Measurements from ENCODE around the gene ABCD1. TPM values are rescaled to one million over a fixed set of nuclear protein-coding genes. Genes with fewer than 3 reads are reported as not detected.
A peak's percentile ranks its signal among the peaks of the same experiment; 100 is the strongest.

The ABCD1 gene
- total and polyA plus RNA-seq, 12 donors: 9.3 to 24.2 (median 14.4) TPM

DNA sequence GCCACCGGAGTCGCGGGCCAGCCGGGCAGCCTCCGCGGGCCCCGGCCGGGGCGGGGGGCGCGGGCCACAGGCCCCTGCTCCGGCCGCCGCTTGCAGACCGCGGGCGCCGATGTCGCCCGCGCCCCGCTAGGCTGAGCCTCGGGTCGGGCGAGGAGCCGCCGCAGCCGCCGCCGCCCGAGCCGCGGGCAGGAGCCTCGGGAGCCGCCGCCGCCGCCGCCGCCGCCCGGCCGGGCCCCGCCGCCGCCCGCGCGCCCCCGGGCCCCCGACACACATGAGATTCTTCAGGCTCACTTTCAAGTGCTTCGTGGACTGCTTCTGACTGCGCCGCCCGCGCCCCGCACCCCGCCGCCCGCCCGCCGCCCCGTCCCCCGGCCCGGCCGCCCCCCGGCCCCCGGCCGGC, 36.6 kb upstream of the ABCD1 start:
- no peak overlapping the region for H3K27ac ChIP-seq
- no peaks in the 10 kb centered on the region for H3K9me3 ChIP-seq
- WGBS, 2 donors: 0% methylated on average over 36 of the region's 69 CpGs; no CpG with 5 or more reads in 1 of the 2 donors
- no peaks in the 10 kb centered on the region for H3K36me3 ChIP-seq
- peaks cover 0 to 23% (median 0%) of the 10 kb centered on the region in 9 donors for H3K4me1 ChIP-seq
- peaks cover 0 to 54% (median 0%) of the 10 kb centered on the region in 7 donors for H3K27me3 ChIP-seq
- no peak for DNase-seq
- no peak for ATAC-seq
- intact Hi-C loops (cut with DNase I): loop anchor here in 1 of 10 donors (1.0 kb wide), 1 partner anchor 37 kb away; no protein-coding TSS in a partner anchor
- TF ChIP-seq, protein P1, sequence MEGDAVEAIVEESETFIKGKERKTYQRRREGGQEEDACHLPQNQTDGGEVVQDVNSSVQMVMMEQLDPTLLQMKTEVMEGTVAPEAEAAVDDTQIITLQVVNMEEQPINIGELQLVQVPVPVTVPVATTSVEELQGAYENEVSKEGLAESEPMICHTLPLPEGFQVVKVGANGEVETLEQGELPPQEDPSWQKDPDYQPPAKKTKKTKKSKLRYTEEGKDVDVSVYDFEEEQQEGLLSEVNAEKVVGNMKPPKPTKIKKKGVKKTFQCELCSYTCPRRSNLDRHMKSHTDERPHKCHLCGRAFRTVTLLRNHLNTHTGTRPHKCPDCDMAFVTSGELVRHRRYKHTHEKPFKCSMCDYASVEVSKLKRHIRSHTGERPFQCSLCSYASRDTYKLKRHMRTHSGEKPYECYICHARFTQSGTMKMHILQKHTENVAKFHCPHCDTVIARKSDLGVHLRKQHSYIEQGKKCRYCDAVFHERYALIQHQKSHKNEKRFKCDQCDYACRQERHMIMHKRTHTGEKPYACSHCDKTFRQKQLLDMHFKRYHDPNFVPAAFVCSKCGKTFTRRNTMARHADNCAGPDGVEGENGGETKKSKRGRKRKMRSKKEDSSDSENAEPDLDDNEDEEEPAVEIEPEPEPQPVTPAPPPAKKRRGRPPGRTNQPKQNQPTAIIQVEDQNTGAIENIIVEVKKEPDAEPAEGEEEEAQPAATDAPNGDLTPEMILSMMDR (IDR thresholded peaks at IDR 0.05): no peak
- H3K4me3 ChIP-seq: no peak overlapping the region

DNA sequence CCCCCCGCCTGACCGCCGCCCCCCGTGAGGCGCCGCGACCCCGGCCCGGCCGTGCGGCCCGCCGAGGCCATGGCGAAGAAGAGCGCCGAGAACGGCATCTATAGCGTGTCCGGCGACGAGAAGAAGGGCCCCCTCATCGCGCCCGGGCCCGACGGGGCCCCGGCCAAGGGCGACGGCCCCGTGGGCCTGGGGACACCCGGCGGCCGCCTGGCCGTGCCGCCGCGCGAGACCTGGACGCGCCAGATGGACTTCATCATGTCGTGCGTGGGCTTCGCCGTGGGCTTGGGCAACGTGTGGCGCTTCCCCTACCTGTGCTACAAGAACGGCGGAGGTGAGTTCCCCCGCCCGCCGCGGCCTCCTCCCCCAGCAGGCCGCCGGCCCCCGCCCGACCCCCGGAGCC, 36.1 kb upstream of the ABCD1 start:
- H3K4me3 ChIP-seq: peak overlapping the region in 9 of 10 donors; percentile 26 to 53 (median 47)
- H3K27me3 ChIP-seq: peaks cover 0 to 50% (median 0%) of the 10 kb centered on the region in 7 donors
- intact Hi-C loops (cut with DNase I): loop anchor here in 1 of 10 donors (1.0 kb wide), 1 partner anchor 37 kb away; no protein-coding TSS in a partner anchor
- H3K36me3 ChIP-seq: no peaks in the 10 kb centered on the region
- peak overlapping the region in 9 of 10 donors; percentile 70 to 82 (median 77) for H3K27ac ChIP-seq
- H3K9me3 ChIP-seq: no peaks in the 10 kb centered on the region
- ATAC-seq (no peak), DNase-seq (no peak)
- TF ChIP-seq, protein P1 (IDR thresholded peaks at IDR 0.05): no peak
- WGBS, 2 donors: 0 to 1% methylated on average over 6 to 51 of the region's 57 CpGs
- H3K4me1 ChIP-seq: peaks cover 0 to 26% (median 0%) of the 10 kb centered on the region in 9 donors

DNA sequence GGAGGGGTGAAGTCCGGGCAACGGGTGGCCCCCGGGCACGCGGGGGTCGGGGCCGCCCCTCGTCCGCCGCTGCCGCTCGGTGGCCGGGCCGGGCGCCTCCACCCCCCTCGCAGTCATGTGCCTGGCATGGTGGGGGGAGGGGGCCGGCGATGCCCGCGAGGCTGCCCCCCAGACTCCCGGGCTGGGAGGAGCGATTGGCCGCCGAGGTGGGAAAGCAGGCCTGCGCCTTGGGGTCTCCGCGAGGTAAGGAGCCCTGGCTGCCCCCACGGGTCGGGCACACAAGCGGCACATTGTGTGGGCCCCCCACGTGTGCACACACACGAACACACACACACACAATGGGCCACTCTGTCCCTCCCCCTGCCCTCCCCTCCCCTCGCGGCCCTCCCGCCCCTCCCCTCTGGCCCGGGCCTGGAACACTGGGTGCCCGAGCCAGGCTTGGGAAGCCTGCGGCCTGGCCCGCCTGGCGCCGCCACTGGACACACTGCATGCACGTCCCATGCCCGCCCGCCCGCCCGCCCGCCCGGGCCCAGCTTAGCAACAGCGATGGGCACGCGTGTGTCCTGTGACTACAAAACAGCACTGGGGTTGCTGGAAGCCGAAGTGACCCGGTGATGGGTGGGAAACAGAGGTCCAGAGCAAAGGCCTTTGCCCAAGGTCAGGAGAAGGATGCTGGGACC, 35.6 kb upstream of the ABCD1 start:
- WGBS, 2 donors: 16 to 18% methylated on average over 21 to 52 of the region's 53 CpGs
- Histone ChIP-seq H3K36me3 (no peaks in the 10 kb centered on the region), H3K4me3 (peak overlapping the region in 9 of 10 donors; percentile 26 to 53 (median 47)), H3K4me1 (peaks cover 0 to 28% (median 0%) of the 10 kb centered on the region in 9 donors), H3K9me3 (no peaks in the 10 kb centered on the region), H3K27ac (peak overlapping the region in 9 of 10 donors; percentile 70 to 82 (median 77)), H3K27me3 (peaks cover 0 to 49% (median 0%) of the 10 kb centered on the region in 7 donors)
- peak; percentile 32 to 50 for DNase-seq
- peak; percentile 36 to 78 (median 53) for ATAC-seq
- TF ChIP-seq, protein P1 (IDR thresholded peaks at IDR 0.05): no peak
- intact Hi-C loops (cut with DNase I): loop anchor here in 1 of 10 donors (1.0 kb wide), 1 partner anchor 38 kb away; no protein-coding TSS in a partner anchor

DNA sequence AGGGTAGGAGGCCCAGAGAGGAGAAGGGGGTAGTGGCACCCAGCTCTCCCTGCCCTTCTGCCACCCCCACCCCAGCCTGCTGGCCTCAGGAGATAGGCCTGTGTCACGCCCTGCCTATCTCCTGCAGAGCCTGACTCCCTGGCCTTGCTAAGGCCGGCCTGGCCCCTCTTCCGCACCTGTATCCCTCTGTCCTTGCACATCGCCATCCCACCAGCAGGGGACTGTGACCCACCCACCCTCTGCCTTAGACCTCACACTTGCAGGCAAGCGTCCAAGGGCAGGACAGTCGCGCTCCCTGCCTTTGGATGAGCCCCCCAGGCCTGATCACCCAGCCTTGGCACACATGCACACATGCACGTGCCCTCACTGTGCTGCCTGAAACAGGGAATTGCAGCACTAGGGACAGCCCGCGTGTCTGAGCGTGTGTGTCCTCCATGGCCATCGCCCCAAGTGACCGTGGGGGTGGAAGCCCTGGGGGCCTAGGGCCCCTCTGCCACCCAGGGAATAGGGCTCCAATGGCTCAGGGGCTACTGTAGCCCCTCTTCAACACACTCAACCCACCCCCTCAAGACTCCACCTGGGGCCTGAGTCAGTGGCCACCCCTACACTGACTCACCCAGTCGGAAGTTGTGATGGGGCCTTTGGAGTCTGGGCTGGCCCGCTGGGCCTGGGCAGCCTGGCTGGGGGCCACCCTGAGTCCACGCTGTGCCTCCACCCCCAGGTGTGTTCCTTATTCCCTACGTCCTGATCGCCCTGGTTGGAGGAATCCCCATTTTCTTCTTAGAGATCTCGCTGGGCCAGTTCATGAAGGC, 34.8 kb upstream of the ABCD1 start:
- H3K9me3 ChIP-seq: no peaks in the 10 kb centered on the region
- H3K36me3 ChIP-seq: peaks cover 0 to 3% (median 0%) of the 10 kb centered on the region in 9 donors
- TF ChIP-seq, protein P1 (IDR thresholded peaks at IDR 0.05): peak in 1 of 9 donors; percentile 8
- ATAC-seq: peak in 4 of 8 donors; percentile 2 to 11 (median 3)
- intact Hi-C loops (cut with DNase I): no loop called here
- H3K4me1 ChIP-seq: peaks cover 0 to 28% (median 0%) of the 10 kb centered on the region in 9 donors
- H3K4me3 ChIP-seq: peak overlapping the region in 9 of 10 donors; percentile 26 to 53 (median 47)
- WGBS, 2 donors: 65 to 68% methylated on average over 14 to 19 of the region's 19 CpGs
- H3K27me3 ChIP-seq: peaks cover 0 to 42% (median 0%) of the 10 kb centered on the region in 7 donors
- no peak for DNase-seq
- H3K27ac ChIP-seq: peak overlapping the region in 8 of 10 donors; percentile 50 to 78 (median 75)

All from heart right ventricle (tissue), 16 donors.